HEK293T (cell line): Measurements from ENCODE around the gene UBE2R2.
"Not testable (repeated sequence)": the region's sequence is repeated elsewhere in the genome, so short reads cannot be mapped to it uniquely, and the experiment has no call there.

ENCODE experiments used
- BHLHE40 ChIP-seq: fragments of 450-650 bp; IDR thresholded peaks from 2 replicates; pipeline ENCODE4 v1.6.1; 2016; ENCODE audit warnings: mild to moderate bottlenecking, moderate library complexity, borderline replicate concordance
- FOXM1 ChIP-seq: fragments of 450-650 bp; IDR thresholded peaks from 2 replicates; pipeline ENCODE4 v1.6.1; 2017; ENCODE audit warnings: mild to moderate bottlenecking, borderline replicate concordance
- PKNOX1 ChIP-seq: fragments of 450-650 bp; IDR thresholded peaks from 2 replicates; pipeline ENCODE4 v1.6.1; 2016
- TARDBP ChIP-seq: fragments of 450-650 bp; IDR thresholded peaks from 2 replicates; pipeline ENCODE4 v1.6.1; 2016

DNA sequence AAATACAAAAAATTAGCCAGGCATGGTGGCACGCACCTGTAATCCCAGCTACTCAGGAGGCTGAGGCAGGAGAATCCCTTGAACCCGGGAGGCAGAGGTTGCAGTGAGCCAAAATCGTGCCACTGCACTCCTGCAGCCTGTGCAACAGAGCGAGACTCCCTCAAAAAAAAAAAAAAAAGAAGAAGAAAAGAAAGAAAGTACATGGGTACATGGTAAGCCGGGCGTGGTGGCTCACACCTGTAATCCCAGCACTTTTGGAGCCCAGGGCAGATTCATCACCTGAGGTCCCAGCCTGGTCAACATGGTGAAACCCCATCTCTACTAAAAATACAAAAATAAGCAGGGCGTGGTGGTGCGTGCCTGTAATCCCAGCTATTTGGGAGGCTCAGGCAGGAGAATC is 46.1 kb downstream of the UBE2R2 start:
- not testable (repeated sequence) for TF ChIP-seq TARDBP, FOXM1, BHLHE40, PKNOX1
